ENCODE results near the gene BAG1.

BAG1 gene

DNA sequence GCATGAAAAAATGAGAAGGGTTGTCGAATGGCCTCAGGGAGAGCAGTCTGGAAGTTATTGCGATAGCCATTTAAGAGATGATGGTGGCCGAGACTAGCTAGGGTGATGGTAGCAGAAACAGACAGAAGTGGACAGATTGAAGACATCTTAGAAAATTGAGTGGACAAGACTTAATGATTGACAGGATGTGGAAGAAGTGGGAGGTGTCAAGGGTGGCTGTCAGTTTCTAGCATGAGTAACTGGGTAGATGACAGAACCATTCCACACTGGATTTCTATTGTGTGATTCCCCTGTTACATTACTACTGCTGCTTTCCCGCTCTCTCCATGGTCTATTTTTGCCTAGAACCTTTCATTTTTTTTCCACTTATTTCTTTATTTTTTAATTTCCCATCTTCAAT, 13.0 kb upstream of the BAG1 start:
- no peak for DNase-seq (ENCODE audit: low read depth in 1 of 2, low spot score in 1 of 2)

DNA sequence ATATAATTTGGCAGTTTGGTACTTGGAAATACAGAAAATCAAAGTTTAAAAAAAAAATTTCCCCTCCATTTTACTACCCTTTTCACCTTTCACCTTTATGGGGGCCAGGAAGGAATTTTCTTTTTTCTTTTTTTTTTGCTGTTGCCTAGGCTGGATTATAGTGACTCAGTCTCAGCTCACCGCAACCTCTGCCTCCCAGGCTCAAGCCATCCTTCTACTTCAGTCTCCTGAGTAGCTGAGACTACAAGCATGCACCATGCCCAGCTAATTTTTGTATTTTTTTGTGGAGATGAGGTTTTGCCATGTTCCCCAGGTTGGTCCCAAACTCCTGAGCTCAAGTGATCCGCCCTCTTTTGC, 9.4 kb upstream of the BAG1 start:
- no peak for DNase-seq (ENCODE audit: low read depth in 1 of 2, low spot score in 1 of 2)

DNA sequence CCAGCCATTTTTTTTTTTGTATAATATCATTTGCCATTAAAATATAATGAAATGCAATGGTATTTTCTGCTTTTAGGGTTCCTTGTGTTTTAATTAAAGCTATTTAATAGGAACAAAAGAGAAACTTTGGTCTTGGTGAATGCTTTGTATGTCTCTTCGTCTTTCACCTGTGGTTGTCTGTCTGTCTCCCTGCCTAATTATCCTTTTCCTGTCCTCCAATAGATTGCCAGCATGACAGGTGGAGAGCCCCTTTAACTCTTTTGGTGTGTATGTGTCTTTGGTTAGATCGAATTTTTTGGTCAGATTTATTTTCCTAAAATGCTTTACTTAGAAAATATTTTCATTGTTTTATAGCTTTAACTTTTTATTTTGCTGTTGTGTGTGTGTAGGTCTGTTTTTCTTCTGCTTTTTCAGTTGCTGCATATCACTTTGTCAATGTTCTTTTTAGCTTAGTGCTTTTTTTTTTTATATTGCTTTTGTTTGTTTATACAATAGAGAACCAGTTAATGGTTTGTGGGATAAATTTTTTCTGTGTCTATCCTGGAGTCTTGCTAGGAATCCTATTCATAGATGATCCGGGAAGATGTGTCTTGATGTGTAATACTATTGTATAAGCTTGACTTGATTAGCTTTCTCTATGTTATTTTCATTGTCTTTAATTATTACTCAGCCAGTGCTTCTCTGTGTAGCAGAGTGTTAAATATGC, 8.9 kb upstream of the BAG1 start:
- DNase-seq (ENCODE audit: low read depth in 1 of 2, low spot score in 1 of 2), result no peak

DNA sequence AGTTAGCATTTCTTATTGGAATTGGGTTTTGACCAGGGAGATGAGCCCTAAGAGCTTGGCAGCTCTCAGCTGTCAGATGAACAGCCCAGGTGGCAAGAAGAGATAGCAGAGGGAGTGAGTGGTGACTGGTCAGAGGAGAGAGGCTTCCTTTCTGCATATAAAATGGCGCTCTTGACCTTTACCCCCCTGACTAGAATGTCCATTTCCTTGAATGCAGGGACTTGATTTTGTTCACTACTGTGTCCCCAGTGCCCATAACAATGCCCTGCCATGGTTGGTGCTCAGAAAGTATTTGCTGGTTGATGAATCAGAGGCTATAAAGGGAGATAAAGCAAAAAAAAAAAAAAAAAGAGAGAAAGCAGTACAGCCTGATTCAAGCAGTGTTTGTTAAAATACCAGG, 7.6 kb upstream of the BAG1 start:
- DNase-seq (ENCODE audit: low read depth in 1 of 2, low spot score in 1 of 2), result no peak

DNA sequence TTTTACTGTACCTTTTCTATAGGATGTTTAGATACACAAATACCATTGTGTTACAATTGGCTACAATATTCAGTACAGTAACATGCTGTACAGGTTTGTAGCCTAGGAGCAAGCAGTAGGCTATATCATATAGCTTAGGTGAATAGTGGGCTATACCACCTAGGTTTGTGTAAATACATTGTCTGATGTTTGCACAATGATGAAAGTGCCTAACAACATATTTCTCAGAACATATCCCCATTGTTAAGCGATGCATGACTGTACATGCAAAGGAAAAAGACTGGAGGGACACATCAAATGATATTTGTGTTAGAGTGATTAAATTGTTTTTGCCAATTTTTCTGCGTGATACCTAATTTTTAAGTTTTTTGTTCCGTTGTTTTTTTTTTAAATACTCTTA, 5.6 kb upstream of the BAG1 start:
- no peak for DNase-seq (ENCODE audit: low read depth in 1 of 2, low spot score in 1 of 2)

DNA sequence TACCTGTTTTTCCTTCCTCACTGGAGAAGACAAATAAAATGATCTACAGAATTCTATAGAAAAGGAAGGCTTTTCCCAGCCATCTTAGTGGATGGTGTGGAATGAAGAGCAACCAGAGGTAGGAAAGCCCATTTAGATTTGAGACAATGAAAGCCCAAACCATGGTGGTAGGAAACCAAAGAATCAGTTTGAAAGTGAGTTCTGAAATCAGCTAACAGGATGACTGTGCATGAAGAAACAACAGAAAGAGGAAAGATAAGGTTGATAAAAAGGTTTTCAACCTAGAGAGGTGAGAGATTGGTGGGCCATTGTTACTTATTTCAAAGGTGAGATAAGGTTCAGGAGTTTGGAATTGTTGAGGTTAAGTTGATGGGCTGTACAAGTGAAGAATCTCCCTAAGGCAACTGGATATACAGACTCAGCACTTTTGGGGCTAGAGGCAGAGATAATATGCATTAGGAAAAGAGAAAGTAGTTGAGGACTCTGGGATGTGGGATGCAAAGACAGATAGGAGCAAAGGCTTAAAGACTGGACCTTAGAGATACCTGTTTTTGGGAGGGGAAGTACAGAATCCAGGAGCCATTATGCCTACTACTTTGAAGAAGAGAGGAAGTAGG, 2.8 kb upstream of the BAG1 start:
- no peak for DNase-seq (ENCODE audit: low read depth in 1 of 2, low spot score in 1 of 2)

DNA sequence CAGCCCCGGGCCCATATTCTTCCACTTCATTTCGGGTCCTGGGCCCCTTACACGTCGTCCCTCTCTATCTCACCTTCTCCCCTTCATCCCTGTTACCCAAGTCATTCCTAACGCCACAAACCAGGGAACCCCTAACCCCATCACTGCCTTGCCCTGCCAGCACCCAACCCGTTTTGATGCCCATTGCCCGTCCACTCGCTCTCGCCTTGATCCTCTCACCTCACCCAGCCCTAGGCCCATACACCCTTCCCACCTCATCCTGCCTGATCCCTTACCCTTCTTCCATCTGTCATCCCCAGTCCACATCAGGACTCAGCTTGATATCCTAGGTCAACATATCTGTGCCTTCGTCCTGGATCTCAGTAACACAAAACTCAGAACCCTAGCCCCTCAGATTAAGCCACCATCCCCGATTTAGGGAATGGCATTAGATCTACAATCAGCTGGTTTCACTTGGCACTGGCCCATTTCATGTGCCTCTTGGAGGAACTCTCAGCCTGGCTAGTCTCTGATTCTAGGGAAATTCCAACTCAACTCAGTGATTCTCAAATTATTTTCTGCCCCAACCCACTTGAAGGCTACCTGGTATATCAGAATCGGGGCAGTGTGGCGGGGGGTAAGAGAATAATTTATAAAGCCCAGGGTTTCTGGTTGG, 830 bp upstream of the BAG1 start:
- no peak for DNase-seq (ENCODE audit: low read depth in 1 of 2, low spot score in 1 of 2)

DNA sequence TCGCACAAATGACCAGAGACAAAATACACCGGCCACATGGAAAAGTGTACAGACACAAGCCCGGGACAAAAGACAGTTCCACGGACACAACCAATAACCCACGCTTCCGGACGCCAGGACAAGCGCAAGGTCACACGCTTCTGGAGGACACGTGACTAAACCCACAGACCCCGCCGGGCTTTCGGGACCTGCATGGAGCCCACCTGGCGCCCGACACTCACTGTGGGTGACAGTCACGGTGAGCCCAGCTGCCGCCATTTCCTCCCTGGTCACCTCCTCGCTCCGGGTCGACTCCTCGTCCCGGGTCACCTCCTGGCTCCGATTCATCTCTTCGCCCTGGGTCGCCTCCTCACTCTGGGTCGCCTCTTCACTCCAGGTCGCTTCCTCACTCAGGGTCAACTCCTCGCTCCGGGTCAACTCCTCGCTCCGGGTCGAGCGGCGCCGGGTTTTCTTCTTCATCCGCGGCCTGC, 470 bp downstream of the BAG1 start:
- DNase-seq (ENCODE audit: low read depth in 1 of 2, low spot score in 1 of 2), result peak in 1 of 2 donors; percentile 23

DNA sequence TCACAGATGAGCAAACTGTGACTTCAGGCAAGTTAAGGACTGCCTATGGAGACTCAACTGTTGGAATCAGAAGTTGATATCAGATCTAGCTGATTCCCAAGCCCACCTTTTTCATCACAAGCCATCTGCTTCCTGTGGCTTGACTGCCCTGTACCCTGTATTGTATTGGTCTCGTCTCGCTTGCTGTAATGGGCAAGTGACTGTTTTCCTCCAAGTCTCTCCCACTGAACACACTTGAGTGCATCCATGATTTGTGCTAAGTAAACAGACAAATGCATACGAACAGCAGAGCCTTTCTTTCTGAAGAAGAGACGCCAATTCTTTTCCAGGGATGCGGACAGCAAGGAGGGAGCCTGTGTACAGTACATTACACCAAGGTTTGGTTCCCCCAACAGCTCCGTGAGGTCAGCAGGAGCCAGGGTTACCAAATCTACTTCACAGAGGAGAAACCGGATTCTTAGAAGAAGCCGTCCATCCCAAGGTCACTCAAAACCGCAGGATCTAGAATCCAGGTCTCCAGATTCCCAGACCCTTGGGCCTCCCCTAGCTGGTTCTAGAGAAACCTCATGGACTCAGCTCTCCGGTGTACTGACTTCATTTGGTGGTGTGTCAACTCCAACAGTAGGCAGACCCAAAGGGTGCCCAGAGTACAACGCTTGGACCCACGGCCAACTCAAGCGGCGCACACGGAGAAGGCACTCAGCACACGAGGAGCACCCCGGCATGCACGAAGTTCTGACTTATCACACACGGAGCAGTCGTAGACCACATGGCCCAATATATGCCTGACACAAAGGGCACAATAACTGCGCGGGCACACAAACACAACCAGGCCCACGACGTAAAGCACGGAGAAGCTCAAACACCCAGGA, 1.1 kb downstream of the BAG1 start:
- no peak for DNase-seq (ENCODE audit: low read depth in 1 of 2, low spot score in 1 of 2)

DNA sequence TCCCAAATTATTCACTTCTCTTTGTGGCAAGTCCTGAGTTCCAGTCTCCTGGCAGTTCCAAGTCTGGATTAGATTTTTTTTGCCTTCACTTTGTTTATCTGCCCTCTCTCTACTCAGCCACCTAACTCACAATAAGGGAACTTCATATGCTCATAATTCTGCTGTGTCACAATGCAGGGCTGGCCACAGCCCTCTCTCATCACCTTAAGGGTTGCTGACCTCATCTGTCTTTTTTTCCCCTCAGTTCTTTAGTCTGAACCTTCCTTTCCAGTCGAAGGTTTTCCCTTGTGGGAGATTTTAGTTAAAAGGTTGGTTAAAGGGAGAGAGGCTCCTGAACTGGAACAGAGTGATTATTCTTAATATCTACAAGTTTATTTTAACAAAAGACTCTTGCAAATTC, 4.1 kb downstream of the BAG1 start:
- no peak for DNase-seq (ENCODE audit: low read depth in 1 of 2, low spot score in 1 of 2)

DNA sequence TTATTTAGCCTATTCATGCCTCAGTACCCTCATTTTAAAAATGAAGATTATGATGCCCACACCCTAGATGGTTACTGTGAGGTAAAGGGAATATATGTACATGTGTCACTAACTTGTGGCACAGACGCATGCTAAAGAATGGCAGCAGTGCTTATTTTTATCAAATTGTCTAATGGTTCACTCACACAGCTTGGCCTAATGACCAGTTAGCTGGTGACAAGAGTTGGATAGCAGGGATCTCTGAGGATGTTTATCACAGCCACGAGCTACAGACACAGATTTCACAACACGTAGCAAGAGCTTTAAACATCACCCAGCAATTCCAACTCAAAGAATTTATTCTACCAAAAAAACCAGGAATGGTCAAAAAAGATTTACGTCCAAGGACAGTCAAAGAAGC, 7.2 kb downstream of the BAG1 start:
- no peak for DNase-seq (ENCODE audit: low read depth in 1 of 2, low spot score in 1 of 2)

DNA sequence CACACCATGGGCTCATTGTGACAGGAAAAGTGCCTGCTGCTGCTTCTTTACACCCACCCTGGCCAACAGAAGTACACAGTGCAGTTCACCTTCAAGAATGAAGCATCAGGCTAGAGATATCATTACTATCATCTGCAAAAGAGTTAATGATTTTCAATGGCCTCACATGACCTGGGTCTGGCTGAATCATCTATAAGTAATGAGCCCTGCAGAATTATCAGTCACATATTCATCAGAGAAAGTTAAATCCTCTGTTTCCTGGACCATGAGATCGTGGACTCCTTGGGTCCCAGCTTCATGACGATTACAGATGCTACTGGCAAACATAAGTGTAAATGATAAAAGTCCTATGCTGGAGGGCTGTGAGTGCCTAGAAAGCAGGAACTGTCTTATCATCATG, 8.3 kb downstream of the BAG1 start:
- DNase-seq (ENCODE audit: low read depth in 1 of 2, low spot score in 1 of 2), result no peak

DNA sequence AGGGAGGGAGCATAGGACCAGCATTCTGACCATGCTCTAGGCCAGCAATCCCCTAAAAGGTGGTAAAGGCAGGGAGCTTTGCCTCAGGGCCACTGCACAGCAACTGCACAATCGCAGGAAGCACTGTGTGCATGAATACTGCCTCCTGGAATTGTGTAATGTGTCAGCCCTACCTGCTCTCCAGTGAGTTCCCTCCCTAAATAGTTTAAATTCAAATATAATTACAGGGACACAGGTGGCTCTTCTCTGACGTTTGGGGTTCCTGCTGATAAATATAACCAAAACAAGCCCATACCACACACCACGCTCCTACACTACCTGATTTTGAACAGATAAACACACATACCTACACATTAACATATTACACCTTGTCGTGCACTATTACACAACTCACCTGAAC, 9.0 kb downstream of the BAG1 start:
- no peak for DNase-seq (ENCODE audit: low read depth in 1 of 2, low spot score in 1 of 2)

DNA sequence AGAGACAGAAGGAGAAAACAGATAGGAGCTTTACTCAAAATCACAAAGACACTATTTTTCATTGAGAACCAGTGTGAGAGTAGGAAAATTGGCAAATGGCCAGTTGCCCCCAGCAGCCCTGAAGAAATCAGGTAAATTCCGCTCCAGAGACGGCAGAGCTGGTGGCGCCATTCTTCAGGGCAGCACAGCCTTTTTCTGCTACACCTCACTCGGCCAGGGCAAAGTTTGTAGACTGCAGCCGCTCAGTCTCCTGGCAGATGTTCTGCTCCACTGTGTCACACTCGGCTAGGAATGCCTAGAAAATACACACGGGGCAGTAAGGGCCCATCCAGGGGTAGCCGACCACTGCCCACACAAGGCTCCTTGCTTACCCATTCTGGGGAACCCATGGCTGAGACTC, 9.5 kb downstream of the BAG1 start:
- no peak for DNase-seq (ENCODE audit: low read depth in 1 of 2, low spot score in 1 of 2)

DNA sequence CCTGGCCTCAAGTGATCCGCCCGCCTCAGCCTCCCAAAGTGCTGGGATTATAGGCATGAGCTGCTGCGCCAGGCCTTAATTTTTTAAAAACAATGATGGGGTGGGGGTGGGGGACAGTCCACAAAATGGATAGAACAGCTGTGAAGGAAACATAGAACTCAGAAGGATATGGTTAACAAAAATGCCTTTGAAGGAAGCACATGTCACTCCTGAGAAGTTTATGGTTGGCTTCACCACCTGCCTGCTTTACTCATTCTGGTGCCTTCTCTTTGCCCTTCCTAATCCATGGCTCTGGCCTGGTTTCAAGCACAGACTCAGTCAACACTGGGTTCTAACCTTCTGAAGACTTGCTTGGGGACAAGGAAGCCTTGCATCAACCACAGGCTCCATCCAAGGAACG, 10.3 kb downstream of the BAG1 start:
- DNase-seq (ENCODE audit: low read depth in 1 of 2, low spot score in 1 of 2), result no peak

DNA sequence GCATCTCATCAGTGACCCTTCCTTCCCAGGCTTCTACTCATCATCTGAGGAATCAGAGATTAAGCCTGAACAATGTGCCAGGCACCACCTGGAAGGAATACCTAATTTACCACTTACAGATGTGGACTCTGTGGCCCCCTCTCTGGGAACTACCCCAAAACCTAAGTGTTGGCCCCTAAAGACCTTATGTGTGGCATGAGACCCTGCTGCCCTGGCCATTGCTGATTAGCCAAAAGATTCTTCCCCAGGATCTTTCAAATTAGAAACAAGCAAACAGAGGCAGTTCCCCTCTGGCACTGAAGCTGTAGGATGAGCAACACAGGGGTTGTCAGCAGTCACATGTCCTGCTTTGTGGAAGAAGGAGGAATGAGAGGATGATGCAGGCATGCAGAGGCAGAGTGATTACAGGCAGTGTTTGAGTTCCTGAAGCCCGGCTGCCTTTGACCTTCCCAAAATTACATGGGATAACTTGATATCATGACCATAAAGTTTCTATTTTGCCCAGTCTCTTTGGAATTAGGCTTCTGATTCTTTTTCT, 14.0 kb downstream of the BAG1 start:
- DNase-seq (ENCODE audit: low read depth in 1 of 2, low spot score in 1 of 2), result no peak

DNA sequence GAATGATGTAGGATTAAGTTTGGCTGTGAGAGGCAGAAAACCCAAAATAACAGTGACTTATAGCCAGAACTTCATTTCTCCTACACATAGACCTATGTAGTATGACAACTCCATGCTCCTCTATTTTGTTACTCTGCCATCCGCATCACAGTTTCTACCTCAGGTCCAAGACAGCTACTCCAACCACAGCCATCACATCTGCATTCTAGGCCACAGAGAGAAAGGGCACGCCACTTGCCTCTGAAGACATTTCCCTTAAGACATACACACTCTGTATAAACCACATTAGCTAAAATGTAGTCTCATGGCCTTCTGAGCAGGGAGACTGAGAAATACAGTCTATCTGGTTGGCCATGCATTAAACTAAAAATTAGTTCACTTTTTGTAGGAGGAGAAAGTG, 14.5 kb downstream of the BAG1 start:
- DNase-seq (ENCODE audit: low read depth in 1 of 2, low spot score in 1 of 2), result no peak

DNA sequence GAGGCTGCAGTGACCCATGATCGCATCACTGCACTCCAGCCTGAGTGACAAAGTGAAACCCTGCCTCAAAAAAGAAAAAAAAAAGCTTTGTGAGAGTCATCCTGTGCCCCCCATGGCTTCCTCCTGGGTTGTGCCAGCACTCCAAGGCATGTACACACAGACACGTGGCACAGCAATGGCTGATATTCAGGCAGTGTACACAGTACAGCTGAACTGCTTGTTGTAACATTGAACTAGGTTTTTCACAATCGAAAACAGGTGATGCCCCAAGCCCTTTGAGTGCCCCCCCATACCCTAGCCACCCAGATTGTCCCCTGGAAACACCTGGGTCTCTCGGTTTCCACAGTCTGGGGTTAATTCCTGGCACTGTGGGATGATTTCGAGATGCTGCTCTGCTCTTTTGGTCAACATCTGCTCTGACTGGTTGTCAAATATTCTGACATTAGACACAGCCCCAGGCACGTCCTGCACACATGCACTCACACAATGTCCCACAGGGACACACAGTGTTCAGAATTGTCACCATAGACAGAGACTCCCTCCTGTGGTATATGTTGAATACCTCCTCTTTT, 15.3 kb downstream of the BAG1 start:
- DNase-seq (ENCODE audit: low read depth in 1 of 2, low spot score in 1 of 2), result no peak

DNA sequence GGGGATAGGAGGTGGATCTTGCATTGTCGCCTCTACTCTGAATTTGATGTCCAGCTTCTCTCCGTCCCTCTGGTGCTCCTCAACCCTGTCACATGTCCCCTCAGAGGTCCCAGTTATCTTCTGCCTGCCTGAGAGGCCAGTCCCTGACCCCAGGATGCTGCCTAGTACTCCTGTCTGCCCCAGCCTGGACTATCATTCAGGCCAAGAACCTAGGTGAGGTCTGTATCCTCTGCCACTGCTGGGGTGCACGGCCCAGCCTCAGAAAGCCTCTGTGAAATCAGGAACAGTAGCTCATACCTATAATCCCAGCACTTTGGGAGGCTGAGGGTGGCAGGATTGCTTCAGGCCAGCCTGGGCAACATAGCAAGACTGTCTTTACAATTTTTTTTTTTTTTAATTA, 15.9 kb downstream of the BAG1 start:
- DNase-seq (ENCODE audit: low read depth in 1 of 2, low spot score in 1 of 2), result no peak

DNA sequence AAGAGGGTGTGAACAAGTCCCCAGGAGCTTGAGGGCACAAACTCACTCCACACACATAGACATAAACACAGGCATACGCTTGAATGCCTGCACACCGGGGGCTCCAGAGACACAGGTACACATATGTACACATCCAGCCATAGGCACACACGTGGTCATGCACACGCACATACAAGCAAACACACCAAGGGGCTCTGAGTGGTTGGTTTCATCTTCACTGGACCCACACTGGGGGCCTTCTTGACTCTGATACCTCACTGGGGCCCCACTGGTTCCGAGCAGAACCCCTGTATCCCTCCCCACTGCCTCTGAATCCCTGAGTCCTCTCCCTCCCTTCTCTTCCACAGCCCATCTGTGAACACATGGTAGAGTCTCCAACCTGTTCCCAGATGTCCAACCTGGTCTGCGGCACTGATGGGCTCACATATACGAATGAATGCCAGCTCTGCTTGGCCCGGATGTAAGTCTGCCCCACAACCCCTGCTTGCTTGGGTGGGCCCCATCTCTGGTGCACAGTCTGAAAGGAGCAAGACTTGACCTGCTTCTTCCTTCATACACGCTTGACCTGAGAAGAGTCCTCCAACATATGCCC, 18.1 kb downstream of the BAG1 start:
- no peak for DNase-seq (ENCODE audit: low read depth in 1 of 2, low spot score in 1 of 2)

DNA sequence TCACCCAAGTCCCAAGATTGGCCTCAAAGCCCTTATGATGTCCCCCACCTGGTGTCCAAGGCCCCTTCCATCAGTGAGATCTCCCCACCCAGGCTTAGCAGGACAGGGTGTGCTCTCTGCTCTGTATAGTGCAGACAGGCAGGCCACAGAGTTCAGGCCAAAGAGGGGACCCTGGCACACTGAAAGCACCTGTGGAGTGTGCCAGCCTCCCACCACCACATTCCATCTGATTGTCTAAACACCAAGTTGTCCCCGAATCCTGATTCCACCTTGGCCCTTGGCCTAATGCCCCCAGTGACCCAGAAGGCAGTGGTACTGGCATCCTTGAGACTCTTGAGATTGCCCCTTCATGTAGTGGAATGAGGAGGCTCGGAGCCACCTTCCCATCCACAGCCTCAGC, 19.2 kb downstream of the BAG1 start:
- DNase-seq (ENCODE audit: low read depth in 1 of 2, low spot score in 1 of 2), result no peak

All from stimulated activated CD4-positive, alpha-beta T cell treated with anti-CD3 and anti-CD28 coated beads, Interleukin-15, amount 100 ng/mL, for 1 hour (primary cell).